HG03575 (cell line): ENCODE measurements around the gene FGF18.
"Not testable (repeated sequence)": the region's sequence is repeated elsewhere in the genome, so short reads cannot be mapped to it uniquely, and the experiment has no call there.

ENCODE experiments used
- ATAC-seq: cut with Tn5 transposase; IDR thresholded peaks from one replicate; pipeline ENCODE4 v1.9.1; 2021; ENCODE audit not compliant: unreplicated experiment, insufficient number of reproducible peaks, low FRiP score; ENCODE audit errors: extremely low read depth

Gene FGF18, protein sequence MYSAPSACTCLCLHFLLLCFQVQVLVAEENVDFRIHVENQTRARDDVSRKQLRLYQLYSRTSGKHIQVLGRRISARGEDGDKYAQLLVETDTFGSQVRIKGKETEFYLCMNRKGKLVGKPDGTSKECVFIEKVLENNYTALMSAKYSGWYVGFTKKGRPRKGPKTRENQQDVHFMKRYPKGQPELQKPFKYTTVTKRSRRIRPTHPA

DNA sequence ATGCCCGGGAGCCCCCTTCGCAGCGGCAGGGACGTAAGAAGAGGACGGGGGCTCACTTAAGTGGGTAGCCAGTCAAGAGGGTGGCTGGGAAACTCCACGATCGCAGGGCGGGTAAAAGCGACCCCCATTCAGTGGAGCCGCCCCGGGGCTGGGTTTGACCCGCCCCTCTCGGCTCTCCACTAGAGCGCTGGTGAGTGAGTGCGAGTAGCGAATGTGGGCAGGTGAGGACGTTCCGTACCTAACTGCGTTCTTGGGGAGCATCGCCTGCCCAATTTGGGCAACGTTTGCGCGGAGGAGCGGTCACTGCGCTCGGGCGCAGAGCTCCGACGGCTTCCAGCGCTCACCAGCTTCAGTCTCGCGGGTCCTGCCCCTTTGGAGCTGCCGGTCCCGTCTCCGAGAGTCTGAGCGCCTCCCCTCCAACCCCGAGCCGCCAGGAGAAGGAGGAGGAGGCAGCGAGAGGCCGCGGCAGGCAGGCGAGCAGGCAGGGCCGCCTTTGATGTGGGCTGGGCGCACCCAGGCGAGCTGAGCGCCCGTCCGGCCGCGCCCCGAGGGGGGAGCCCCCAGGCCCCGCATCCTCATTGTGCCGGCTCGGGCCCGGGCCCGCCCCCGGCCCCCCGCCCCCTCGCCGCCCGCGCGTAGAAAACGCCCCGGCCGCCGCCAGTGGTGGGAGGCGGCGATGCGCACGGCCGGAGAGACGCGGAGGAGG is at the start of gene FGF18:
Gene FGF18, plus strand, starts transcription at position 666 of the 706 bp plus-strand sequence. CDS start 553 bp downstream, outside the sequence.
- ATAC-seq = no peak

DNA sequence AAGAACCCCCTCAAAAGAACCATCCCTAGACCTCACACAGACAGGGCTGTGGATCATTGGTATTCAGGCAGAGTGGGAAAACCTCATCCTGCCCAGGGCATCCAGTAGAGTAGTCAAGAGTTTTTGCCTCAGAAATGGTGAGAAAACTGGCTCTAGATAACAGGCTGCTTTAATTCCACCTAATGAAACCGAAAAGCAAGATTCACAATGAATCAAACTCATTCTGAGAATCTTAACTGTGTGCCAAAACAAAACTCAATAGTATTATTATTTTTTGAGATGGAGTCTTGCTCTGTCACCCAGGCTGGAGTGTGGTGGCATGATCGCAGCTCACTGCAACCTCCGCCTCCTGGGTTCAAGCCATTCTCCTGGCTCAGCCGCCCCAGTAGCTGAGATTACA is 49.5 kb upstream of the FGF18 start:
- ATAC-seq = no peak

DNA sequence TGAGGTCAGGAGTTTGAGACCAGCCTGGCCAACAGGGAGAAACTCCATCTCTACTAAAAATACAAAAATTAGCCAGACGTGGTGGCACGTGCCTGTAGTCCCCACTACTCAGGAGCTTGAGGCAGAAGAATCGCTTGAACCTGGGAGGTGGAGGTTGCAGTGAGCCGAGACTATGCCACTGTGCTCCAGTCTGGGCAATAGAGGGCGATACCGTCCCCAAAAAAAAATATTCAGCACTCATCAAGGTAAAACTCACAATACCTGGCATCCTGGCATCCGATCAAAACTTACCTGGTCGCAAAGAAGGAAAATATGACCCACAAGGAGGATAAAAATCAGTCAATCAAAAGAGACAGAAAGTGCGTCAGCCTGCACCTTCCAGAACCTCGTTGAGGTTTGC is 48.6 kb upstream of the FGF18 start:
- ATAC-seq = not testable (repeated sequence)

DNA sequence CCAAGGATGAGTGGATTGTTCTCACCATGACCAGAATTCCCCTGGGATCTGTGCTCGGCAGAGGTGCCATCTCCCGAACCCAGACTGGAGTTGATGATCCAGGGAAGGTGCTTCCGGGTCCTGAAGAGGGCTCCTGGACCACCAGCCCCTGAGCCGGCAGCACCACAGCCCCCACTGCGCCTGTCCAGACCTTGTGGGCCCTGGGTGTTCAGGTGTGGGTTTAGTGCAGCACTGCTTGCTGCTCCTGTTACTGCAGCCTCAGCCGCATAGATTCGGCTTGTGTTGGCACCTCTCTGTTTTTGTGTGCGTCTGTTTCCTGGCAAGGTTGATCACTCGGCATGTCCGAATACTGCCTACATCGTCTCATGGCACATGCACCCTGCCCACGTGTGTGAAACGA is 48.1 kb upstream of the FGF18 start:
- no peak for ATAC-seq

DNA sequence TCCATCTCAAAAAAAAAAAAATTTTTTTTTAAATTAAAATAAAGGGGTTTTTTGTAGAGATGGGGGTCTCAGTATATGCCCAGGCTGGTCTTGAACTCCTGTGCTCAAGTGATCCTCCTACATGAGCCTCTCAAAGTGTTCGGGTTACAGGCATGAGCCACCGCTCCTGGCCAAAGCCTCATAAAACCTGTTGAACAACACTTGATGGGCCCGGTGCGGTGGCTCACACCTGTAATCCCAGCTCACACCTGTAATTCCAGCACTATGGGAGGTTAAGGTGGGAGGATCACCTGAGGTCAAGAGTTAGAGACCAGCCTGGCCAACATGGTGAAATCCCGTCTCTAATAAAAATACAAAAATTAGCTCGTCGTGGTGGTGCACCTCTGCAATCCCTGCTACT is 39.5 kb upstream of the FGF18 start:
- no peak for ATAC-seq

DNA sequence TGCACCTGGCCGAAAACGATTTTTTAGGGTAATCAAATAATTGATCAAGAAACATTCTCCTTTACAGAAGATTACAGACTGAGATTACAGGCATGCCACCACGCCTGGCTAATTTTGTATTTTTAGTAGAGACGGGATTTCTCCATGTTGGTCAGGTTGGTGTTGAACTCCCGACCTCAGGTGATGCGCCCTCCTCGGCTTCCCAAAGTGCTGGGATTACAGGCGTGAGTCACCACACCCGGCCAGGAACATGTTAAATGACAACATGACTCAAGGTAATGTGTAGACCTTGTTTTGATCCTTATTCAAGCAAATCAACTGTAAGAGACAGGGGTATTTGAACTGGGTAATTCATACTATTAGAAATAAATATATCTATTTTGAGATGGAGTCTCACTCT is 35.0 kb upstream of the FGF18 start:
- not testable (repeated sequence) for ATAC-seq

DNA sequence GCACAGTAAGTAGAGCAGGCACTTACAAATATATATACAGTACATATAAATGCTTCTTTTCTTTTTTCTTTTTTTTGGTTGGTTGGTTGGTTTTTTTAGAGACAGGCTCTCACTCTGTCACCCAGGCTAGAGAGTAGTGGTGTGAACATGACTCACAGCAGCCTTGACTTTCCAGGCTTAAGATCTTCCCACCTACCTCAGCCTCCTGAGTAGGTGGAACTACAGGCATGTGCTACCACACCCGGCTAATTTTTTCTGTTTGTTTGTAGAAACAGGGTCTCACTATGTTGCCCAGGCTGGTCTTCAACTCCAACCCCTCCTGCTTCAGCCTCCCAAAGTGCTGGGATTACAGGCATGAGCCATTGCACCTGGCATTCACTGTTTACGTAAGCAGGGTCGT is 34.4 kb upstream of the FGF18 start:
- ATAC-seq = not testable (repeated sequence)

DNA sequence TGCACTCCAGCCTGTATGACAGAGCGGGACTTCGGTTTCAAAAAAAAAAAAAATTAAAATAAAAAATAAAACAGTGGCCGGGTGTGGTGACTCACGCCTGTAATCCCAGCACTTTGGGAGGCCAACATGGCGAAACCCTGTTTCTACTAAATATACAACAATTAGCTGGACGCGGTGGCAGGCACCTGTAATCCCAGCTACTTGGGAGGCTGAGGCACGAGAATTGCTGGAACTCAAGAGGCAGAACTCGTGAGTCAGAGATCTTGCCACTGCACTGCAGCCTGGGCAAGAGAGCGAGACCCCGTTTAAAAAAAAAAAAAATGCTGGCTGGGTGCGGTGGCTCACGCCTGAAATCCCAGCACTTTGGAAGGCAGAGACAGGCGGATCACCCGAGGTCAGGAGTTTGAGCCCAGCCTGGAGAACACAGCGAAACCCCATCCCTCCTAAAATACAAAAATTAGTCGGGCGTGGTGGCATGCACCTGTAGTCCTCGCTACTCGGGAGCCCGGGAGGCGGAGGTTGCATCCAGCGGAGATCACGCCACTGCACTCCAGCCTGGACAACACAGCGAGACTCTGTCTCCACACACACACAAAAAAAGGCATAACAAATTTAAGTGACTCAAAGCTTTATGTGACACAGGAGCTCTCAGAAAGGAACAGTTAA is 33.3 kb upstream of the FGF18 start:
- no peak for ATAC-seq

DNA sequence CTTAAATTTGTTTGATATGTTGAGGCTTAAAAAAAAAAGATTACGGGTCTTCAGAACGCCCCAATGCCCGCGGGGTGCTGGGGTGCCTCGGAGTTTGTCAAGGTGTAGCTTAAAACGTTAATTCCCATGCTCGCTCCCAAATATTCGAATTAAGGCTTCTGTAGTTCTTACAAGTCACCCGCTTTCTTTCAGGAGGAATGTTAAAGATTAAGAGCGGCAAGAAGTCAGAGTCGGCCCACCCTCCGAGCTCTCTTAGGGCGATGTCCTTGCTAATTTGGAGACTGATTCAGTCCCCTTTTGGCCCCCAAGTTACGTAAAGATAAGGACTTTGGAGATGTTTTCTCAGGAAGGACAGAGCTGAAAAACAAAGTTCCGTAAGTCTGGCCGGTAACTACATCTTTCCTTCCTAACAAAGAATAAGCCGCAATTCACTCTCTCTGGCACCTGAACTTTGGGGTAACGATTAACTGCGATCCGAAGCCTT is 32.5 kb upstream of the FGF18 start:
- no peak for ATAC-seq

DNA sequence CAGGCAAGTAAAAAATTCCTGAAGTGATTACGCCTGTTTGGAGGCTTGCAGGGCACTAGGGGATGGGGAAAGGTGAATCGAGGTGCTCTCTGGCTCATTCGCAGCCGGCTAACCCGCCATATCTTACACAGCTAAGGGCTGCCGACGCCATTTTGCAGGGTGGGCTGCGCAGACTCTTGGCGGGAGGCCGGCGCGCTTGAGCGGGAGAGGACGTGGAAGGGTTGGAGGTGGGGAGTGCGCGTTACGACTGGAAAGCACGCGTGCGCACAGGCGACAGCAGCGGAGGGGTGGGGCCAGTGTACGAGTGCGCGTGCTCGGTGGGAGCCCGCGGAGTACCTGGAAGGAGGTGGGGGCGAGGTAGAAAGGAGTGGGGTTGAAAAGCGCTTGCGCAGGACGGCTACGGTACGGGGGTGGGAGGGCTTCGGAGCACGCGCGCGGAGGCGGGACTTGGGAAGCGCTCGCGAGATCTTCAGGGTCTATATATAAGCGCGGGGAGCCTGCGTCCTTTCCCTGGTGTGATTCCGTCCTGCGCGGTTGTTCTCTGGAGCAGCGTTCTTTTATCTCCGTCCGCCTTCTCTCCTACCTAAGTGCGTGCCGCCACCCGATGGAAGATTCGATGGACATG is 32.0 kb upstream of the FGF18 start, which contains the start of gene NPM1:
Gene NPM1, plus strand, starts transcription at position 505 of the 625 bp plus-strand sequence. Its CDS starts 100 bp downstream, at position 605.
- peak; percentile 55 for ATAC-seq

DNA sequence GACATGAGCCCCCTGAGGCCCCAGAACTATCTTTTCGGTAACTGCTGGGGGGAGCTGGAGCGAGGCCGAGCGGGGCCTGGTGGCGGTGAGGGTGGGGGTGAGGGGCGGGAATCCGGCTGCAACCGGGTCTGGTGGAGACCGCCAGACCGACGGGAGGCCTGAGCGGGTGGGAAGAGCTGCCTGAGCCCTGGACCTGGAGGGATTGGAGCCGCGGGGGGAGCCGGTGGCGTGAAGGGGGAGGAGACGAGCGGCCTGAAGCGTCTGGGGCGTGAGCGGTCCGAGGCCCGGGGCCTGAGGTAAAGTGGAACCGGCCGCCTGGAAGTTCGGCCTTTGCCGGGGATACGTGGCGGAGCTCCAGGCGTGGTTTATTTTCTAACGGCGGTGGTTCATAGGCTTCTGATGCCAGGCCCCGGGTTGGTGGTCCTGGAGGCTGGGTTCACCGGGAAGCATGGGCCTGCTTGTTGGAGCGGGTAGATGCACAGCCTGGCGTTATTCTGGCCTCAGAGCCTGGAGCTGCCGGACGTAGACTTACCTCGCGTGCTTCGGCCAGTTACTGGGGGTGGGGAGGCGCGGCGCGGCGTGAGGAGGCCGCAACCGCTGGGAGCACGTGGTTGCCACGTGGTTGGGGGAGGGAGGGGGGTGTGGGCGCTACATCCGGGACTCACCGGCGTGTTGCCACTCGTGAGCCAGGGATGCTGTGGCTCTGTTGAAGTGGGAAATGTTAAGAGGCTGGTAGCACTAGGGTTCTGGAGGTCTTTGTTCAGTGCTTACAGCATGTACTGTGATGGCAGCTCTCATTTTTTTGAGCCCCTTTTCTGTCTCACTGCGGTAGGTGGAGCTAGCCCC is 31.3 kb upstream of the FGF18 start:
- no peak for ATAC-seq

DNA sequence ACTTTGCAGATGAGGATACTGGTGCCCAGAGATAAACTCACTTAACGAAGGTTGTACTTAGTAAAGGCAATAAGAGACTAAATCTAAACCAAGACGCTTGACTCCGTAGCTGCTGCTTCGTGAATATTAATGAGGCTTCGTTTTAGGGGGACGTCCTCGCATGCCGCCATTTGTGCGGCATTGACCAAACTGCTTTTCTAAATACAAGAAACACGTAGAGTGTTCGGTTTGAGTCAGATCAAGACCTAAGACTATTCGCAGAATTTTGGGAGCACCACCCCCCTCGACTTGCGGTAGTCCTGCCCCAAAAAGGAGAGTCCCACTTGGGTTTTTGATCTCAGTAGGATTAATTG is 30.7 kb upstream of the FGF18 start:
- no peak for ATAC-seq

DNA sequence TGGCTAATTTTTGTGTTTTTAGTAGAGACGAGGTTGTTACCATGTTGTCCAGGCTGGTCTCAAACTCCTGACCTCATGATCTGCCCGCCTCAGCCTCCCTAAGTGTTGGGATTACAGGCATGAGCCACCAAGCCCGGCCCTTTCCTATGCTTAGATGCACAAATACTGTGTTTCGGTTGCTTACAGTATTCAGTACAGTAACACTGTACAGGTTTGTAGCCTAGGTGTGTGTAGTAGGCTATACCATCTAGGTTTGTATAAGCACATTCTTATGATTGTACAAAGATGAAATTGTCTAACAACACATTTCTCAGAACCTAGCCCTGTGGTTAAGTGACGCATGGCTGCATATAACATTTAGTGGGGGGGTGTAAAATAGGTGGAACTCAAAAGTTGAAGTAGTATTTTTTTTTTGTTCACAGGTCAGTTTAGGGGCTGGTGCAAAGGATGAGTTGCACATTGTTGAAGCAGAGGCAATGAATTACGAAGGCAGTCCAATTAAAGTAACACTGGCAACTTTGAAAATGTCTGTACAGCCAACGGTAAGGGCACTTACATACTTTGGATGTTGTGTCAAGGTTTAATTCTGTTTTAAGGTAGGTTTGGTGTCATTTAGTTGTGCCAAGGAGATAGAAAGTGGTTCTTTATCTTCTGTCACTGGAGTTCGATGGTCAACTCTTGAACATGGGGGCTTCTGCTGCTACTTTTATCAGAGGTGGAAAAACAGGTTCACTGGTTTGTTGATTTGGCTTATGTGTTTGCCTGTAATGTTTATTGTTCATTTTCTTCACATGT is 28.4 kb upstream of the FGF18 start:
- no peak for ATAC-seq

DNA sequence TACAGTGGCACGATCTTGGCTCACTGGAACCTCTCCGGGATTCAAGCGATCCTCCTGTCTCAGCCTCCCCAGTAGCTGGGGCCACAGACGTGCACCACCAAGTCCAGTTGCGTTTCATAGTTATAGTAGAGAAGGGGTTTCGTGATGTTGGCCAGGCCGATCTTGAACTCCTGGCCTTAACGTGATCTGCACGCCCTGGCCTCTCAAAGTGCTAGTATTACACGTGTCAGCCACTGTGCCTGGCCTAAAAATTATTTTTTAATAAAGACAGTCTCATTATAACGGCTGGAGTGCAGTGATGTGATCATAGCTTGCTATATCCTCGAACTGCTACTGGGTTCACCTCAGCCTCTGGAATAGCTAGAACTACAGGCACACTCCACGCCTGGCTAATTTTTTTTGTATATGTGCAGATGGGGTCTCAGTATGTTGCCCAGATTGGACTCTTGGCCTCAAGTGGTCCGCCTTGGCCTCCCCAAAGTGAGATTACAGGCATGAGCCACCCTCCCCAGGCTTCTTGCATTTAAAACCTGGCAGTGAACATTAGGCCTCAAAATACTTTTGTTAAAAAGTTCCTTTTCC is 27.4 kb upstream of the FGF18 start:
- ATAC-seq = no peak

DNA sequence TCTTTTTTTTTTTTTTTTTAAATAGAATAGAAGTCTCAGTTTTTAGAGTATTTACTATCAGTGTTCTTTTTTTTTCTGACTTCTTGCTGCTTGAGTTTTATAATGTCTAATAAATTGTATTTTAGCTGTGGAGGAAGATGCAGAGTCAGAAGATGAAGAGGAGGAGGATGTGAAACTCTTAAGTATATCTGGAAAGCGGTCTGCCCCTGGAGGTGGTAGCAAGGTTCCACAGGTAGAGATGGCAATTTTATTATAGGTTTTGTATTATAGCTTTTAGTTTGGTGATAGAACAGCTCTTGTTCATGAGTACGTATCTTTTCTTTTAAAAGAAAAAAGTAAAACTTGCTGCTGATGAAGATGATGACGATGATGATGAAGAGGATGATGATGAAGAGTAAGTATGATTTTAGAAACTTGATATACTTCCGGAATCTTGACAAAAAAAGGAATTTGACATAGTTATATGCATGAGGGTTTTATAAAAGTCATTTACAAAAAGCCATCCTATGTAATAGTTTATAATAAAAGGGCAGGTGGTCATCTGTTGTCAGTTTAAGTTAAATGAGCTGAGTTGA is 26.8 kb upstream of the FGF18 start:
- ATAC-seq = no peak

DNA sequence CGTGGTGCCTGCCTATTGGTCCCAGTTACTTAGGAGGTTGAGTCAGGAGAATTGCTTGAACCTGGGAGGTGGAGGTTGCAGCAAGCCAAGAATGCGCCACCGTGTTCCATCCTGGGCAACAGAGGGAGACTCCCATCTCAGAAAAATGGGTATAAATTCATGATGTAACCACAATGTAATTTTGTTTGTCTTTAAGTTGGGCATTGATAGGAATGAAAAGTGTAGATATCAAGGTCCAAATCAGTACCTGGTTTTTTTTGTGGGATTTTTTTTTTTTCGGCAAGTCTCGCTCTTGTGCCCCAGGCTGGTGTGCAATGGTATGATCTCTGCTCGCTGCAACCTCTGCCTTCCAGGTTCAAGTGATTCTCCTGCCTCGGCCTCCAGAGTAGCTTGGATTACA is 24.4 kb upstream of the FGF18 start:
- no peak for ATAC-seq

DNA sequence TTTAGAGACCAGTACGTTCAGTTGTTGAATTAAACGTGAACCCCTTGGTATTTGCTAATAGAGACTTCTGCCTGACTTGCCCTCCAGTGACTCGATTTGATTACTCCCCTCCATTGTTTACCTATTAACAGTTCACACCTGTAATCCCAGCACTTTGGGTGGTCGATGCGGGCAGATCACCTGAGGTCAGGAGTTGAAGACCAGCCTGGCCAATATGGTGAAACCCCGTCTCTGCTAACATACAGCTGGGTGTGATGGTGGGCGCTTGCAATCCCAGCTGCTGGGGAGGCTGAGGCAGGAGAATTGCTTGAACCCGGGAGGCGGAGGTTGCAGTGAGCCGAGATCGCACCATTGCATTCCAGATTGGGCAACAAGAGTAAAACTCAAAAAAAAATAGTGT is 22.9 kb upstream of the FGF18 start:
- not testable (repeated sequence) for ATAC-seq
